Adrenal gland (tissue), 12 donors: ENCODE measurements around the gene DNMBP. TPM values are rescaled to one million over a fixed set of nuclear protein-coding genes. Genes with fewer than 3 reads are reported as not detected.

Experiments
- DNase-seq, 7 donors: peaks; one replicate each; pipeline ENCODE4 v3.0.0-alpha.2; 2019 to 2020
- H3K27ac ChIP-seq, 5 donors: fragments of 200-600 bp; sonication (generic) in 4 of 5; 1 replicate in 3 of 5; 2 replicates in 2 of 5; pipeline versions ENCODE4 v1.5.1 to v1.8.0; 2016 to 2020; ENCODE audit warnings: mild to moderate bottlenecking in 1 of 5
- H3K27me3 ChIP-seq: fragments of 200-600 bp; 2 replicates; pipeline ENCODE4 v1.8.0; 2021
- H3K36me3 ChIP-seq, 2 donors: fragments of 200-600 bp; replicated peaks in 1 of 2; 1 replicate in 1 of 2; 2 replicates in 1 of 2; pipeline versions ENCODE4 v1.5.1 to v1.8.0; 2018 to 2022
- H3K4me1 ChIP-seq, 2 donors: fragments of 200-600 bp; replicated peaks in 1 of 2; 1 replicate in 1 of 2; 2 replicates in 1 of 2; pipeline versions ENCODE4 v1.5.1 to v1.8.0; 2018 to 2021
- H3K4me3 ChIP-seq, 4 donors: fragments of 200-600 bp; sonication (generic) in 3 of 4; one replicate each; pipeline ENCODE4 v1.5.1; 2016 to 2018
- H3K9me3 ChIP-seq, 3 donors: fragments of 200-600 bp; sonication (generic) in 1 of 3; replicated peaks in 1 of 3; 1 replicate in 2 of 3; 2 replicates in 1 of 3; pipeline versions ENCODE4 v1.5.1 to v1.8.0; 2016 to 2021
- CTCF ChIP-seq, 6 experiments: fragments of 450-650 bp in 4 of 6; fragments of 200-600 bp in 2 of 6; sonication (generic) in 1 of 6; IDR thresholded peaks; 1 replicate in 5 of 6; 2 replicates in 1 of 6; pipeline versions ENCODE4 v1.5.1 to v1.8.0; 2016 to 2021; ENCODE audit warnings: antibody characterized with exemption in 6 of 6, mild to moderate bottlenecking in 2 of 6, moderate library complexity in 1 of 6
- POLR2A ChIP-seq, 2 donors: fragments of 450-650 bp; IDR thresholded peaks; one replicate each; pipeline ENCODE4 v1.6.1; 2017; ENCODE audit warnings: antibody characterized with exemption in 2 of 2, mild to moderate bottlenecking in 2 of 2, moderate library complexity in 1 of 2
- WGBS, 4 donors: extraction: QIAGEN DNeasy Blood & Tissue Kit in 2 of 4; methylation state at CpG; one replicate each; pipeline versions ENCODE4 v1.1.5 to v1.1.7; 2013 to 2017; 5-methylcytosine and 5-hydroxymethylcytosine counted together
- intact Hi-C, 2 donors: fragments of 100-400 bp; cut with DNase I; formaldehyde crosslinking; loops; one replicate each; pipeline versions ENCODE4 v1.14.1 to v1.15.0; 2022 to 2023
- polyA plus RNA-seq, 3 donors: library from polyadenylated mRNA; stranded (reverse); fragments of 200-250 nt in 2 of 3; fragments of 350-450 nt in 1 of 3; fragmentation: Illumina TruSeq in 1 of 3; extraction: RNeasy Lipid Tissue Mini Kit (QIAGEN cat#74804) in 1 of 3; gene quantifications; one replicate each; pipeline ENCODE4 v1.2.3, GENCODE V29; 2013 to 2014
- total RNA-seq, 9 donors: library from RNA; depleted of rRNA in 4 of 9; stranded (reverse); fragments of >200 nt in 4 of 9; fragments of 120-200 nt in 1 of 9; fragmentation: NEBNext Ultra II Directional in 1 of 9; extraction: Animal tissue kit (Norgen Biotek cat#: 25700) in 1 of 9; gene quantifications; one replicate each; pipeline versions ENCODE4 v1.1.0 to v1.2.4, GENCODE V29; 2013 to 2023
- donor health status: healthy with polysubstance abuse.
- donor health status: Bipolar disorder and iron deficiency.
- donor health status: DM: yes; HTN: yes; CAD: no.
- donor health status: DM: no; HTN: no; CAD: no.
- donor health status: DM: no; HTN: no; CAD: no.
- donor health status: DM: yes; HTN: yes; CAD: no.

DNMBP gene
- total and polyA plus RNA-seq, 12 donors, result 5.7 to 17.9 (median 12.0) TPM

- no peak for DNase-seq
- no peaks in the 10 kb centered on the region for H3K9me3 ChIP-seq
- H3K27me3 ChIP-seq, result no peaks in the 10 kb centered on the region
- H3K4me3 ChIP-seq, result no peak overlapping the region
- WGBS, 4 donors, result 87 to 95% (median 88%) methylated on average over 11 of the region's 11 CpGs
- H3K4me1 ChIP-seq, result no peaks in the 10 kb centered on the region
- H3K27ac ChIP-seq, result no peak overlapping the region
- no peak for TF ChIP-seq CTCF (IDR thresholded peaks at IDR 0.05)
- no peaks in the 10 kb centered on the region for H3K36me3 ChIP-seq
- intact Hi-C loops, result no loop called here
Observed at GRCh38 chr10:100024748-100025147, 15.0 kb upstream of the DNMBP start.

GRCh38 chr10:100022403-100022802 lies 12.7 kb upstream of the DNMBP start:
- Histone ChIP-seq H3K36me3 (no peaks in the 10 kb centered on the region), H3K4me1 (no peaks in the 10 kb centered on the region), H3K27ac (no peak overlapping the region), H3K9me3 (no peaks in the 10 kb centered on the region), H3K27me3 (no peaks in the 10 kb centered on the region), H3K4me3 (no peak overlapping the region)
- intact Hi-C loops, result no loop called here
- WGBS, 4 donors, result 59 to 72% (median 65%) methylated on average over 2 of the region's 2 CpGs
- DNase-seq, result no peak
- TF ChIP-seq POLR2A (IDR thresholded peaks at IDR 0.05) (no peak), CTCF (IDR thresholded peaks at IDR 0.05) (no peak)

- intact Hi-C loops, result no loop called here
- no peak for DNase-seq
- WGBS, 4 donors, result 88 to 92% (median 91%) methylated on average over 1 of the region's 1 CpG
Observed at GRCh38 chr10:100021322-100021721, 11.6 kb upstream of the DNMBP start.

DNA sequence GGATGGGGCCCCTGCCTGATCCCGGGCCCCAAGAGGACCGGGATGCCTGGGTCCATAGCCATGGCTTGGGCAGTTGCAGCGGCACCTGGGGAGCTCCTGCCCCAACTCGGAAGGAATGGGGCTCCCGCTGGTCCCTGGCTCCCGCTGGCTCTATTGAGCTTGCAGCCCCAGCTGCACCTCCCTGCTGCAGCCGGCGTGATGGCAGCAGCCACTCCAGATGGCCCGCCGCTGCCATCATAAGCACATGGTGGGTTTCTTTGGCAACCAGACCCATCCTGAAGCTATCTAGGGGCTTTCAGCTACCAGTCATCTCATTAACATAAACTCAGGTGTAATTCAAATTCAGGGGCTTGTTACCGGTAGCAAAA lies 11.1 kb upstream of the DNMBP start:
- TF ChIP-seq POLR2A (IDR thresholded peaks at IDR 0.05), result no peak
- no peak for TF ChIP-seq CTCF (IDR thresholded peaks at IDR 0.05)

More at GRCh38 chr10:100021322-100021721, 11.6 kb upstream of the DNMBP start:
- Histone ChIP-seq H3K27me3 (no peaks in the 10 kb centered on the region), H3K9me3 (no peaks in the 10 kb centered on the region), H3K4me3 (no peak overlapping the region), H3K4me1 (no peaks in the 10 kb centered on the region), H3K36me3 (no peaks in the 10 kb centered on the region), H3K27ac (no peak overlapping the region)
- no peak for TF ChIP-seq POLR2A (IDR thresholded peaks at IDR 0.05)
- no peak for TF ChIP-seq CTCF (IDR thresholded peaks at IDR 0.05)

More for the DNA sequence above, 11.1 kb upstream of the DNMBP start:
- Histone ChIP-seq H3K9me3 (no peaks in the 10 kb centered on the region), H3K4me1 (no peaks in the 10 kb centered on the region), H3K4me3 (no peak overlapping the region), H3K27me3 (no peaks in the 10 kb centered on the region), H3K36me3 (no peaks in the 10 kb centered on the region), H3K27ac (no peak overlapping the region)
- DNase-seq, result no peak
- intact Hi-C loops, result no loop called here
- 77 to 89% (median 84%) methylated on average over 5 to 11 of the region's 11 CpGs for WGBS, 4 donors
